22Rv1 (cell line): ENCODE measurements around the gene GRPEL1.
A peak's percentile ranks its signal among the peaks of the same experiment; 100 is the strongest.

Experiments
- H3K27ac ChIP-seq: fragments of 450-650 bp; 2 replicates; pipeline ENCODE4 v1.5.1; 2017
- CTCF ChIP-seq: fragments of 450-650 bp; IDR thresholded peaks from 2 replicates; pipeline ENCODE4 v1.5.1; 2017; ENCODE audit warnings: mild to moderate bottlenecking
- ZFX ChIP-seq: fragments of 450-650 bp; IDR thresholded peaks from 2 replicates; pipeline ENCODE4 v1.6.1; 2017; ENCODE audit warnings: antibody characterized with exemption, borderline replicate concordance

Gene GRPEL1

GRCh38 chr4:7044137-7044930 is 23.5 kb downstream of the GRPEL1 start:
- peak overlapping the region; percentile 64 for H3K27ac ChIP-seq

GRCh38 chr4:7043284-7044136 is 24.4 kb downstream of the GRPEL1 start, which contains the start of gene TADA2B:
Gene TADA2B (plus strand): TSS chr4:7043372. CDS start chr4:7043580, 208 bp downstream.
- no peak for TF ChIP-seq ZFX
- peak; percentile 89 for TF ChIP-seq CTCF
- H3K27ac ChIP-seq: peak within 1 kb of the TSS; percentile 64

More at GRCh38 chr4:7044137-7044930, 23.5 kb downstream of the GRPEL1 start:
- no peak for TF ChIP-seq CTCF
- TF ChIP-seq ZFX: no peak

GRCh38 chr4:7042503-7043283 is 25.2 kb downstream of the GRPEL1 start:
- H3K27ac ChIP-seq: peak overlapping the region; percentile 37; the same call in 1 of the 2 replicates
- no peak for TF ChIP-seq ZFX
- no peak for TF ChIP-seq CTCF

GRCh38 chr4:7041801-7042502 is 25.9 kb downstream of the GRPEL1 start:
- peak overlapping the region; percentile 37; the same call in 1 of the 2 replicates for H3K27ac ChIP-seq
- TF ChIP-seq CTCF: no peak
- TF ChIP-seq ZFX: no peak

- no peak overlapping the region for H3K27ac ChIP-seq
- TF ChIP-seq ZFX: no peak
- no peak for TF ChIP-seq CTCF
These were observed 26.6 kb downstream of the GRPEL1 start for GRCh38 chr4:7041246-7041645.

- TF ChIP-seq ZFX: no peak
- no peak for TF ChIP-seq CTCF
- H3K27ac ChIP-seq: no peak overlapping the region
These were observed 27.1 kb downstream of the GRPEL1 start for GRCh38 chr4:7040765-7041164.
